ENCODE data around the gene AKR7A2. TPM values are rescaled to one million over a fixed set of nuclear protein-coding genes. Genes with fewer than 3 reads are reported as not detected.

Gene AKR7A2
- total RNA-seq, 1 donor from 2014 or later: 34.1 TPM

GRCh38 chr1:19337289-19337688 lies 25.3 kb upstream of the AKR7A2 start:
- no peaks in the 10 kb centered on the region for H3K9me3 Mint-ChIP-seq (ENCODE audit: unreplicated experiment)
- no peak overlapping the region for H3K27ac Mint-ChIP-seq (ENCODE audit: unreplicated experiment)
- H3K4me1 Mint-ChIP-seq (ENCODE audit: unreplicated experiment): no peaks in the 10 kb centered on the region
- DNase-seq (ENCODE audit: low spot score): no peak
- peaks cover 12% of the 10 kb centered on the region for H3K27me3 Mint-ChIP-seq (ENCODE audit: unreplicated experiment)
- H3K36me3 Mint-ChIP-seq (ENCODE audit: low read depth, unreplicated experiment): peaks cover 3% of the 10 kb centered on the region
- no peak overlapping the region for H3K4me3 Mint-ChIP-seq (ENCODE audit: unreplicated experiment)
- no peak for TF ChIP-seq CTCF (IDR thresholded peaks at IDR 0.05; ENCODE audit: unreplicated experiment)

- H3K4me1 Mint-ChIP-seq (ENCODE audit: unreplicated experiment): no peaks in the 10 kb centered on the region
- H3K4me3 Mint-ChIP-seq (ENCODE audit: unreplicated experiment): no peak overlapping the region
- peaks cover 3% of the 10 kb centered on the region for H3K36me3 Mint-ChIP-seq (ENCODE audit: low read depth, unreplicated experiment)
- no peak for DNase-seq (ENCODE audit: low spot score)
- TF ChIP-seq CTCF (IDR thresholded peaks at IDR 0.05; ENCODE audit: unreplicated experiment): no peak
- H3K9me3 Mint-ChIP-seq (ENCODE audit: unreplicated experiment): no peaks in the 10 kb centered on the region
- H3K27ac Mint-ChIP-seq (ENCODE audit: unreplicated experiment): no peak overlapping the region
- peaks cover 12% of the 10 kb centered on the region for H3K27me3 Mint-ChIP-seq (ENCODE audit: unreplicated experiment)
These were observed 24.6 kb upstream of the AKR7A2 start for GRCh38 chr1:19336543-19336942.

GRCh38 chr1:19333587-19334354 lies 21.8 kb upstream of the AKR7A2 start:
- H3K4me3 Mint-ChIP-seq (ENCODE audit: unreplicated experiment): no peak overlapping the region

GRCh38 chr1:19332832-19333231 lies 20.9 kb upstream of the AKR7A2 start:
- Mint-ChIP-seq H3K36me3 (ENCODE audit: low read depth, unreplicated experiment) (peaks cover 7% of the 10 kb centered on the region), H3K9me3 (ENCODE audit: unreplicated experiment) (no peaks in the 10 kb centered on the region), H3K27ac (ENCODE audit: unreplicated experiment) (no peak overlapping the region), H3K27me3 (ENCODE audit: unreplicated experiment) (peaks cover 10% of the 10 kb centered on the region), H3K4me1 (ENCODE audit: unreplicated experiment) (no peaks in the 10 kb centered on the region), H3K4me3 (ENCODE audit: unreplicated experiment) (no peak overlapping the region)
- no peak for DNase-seq (ENCODE audit: low spot score)
- no peak for TF ChIP-seq CTCF (IDR thresholded peaks at IDR 0.05; ENCODE audit: unreplicated experiment)

More at GRCh38 chr1:19333587-19334354, 21.8 kb upstream of the AKR7A2 start:
- no peak for DNase-seq (ENCODE audit: low spot score)
- H3K9me3 Mint-ChIP-seq (ENCODE audit: unreplicated experiment): no peaks in the 10 kb centered on the region
- H3K27ac Mint-ChIP-seq (ENCODE audit: unreplicated experiment): no peak overlapping the region
- H3K36me3 Mint-ChIP-seq (ENCODE audit: low read depth, unreplicated experiment): peaks cover 4% of the 10 kb centered on the region
- H3K4me1 Mint-ChIP-seq (ENCODE audit: unreplicated experiment): no peaks in the 10 kb centered on the region
- peaks cover 10% of the 10 kb centered on the region for H3K27me3 Mint-ChIP-seq (ENCODE audit: unreplicated experiment)
- TF ChIP-seq CTCF (IDR thresholded peaks at IDR 0.05; ENCODE audit: unreplicated experiment): no peak

- no peak for TF ChIP-seq CTCF (IDR thresholded peaks at IDR 0.05; ENCODE audit: unreplicated experiment)
- H3K36me3 Mint-ChIP-seq (ENCODE audit: low read depth, unreplicated experiment): peaks cover 11% of the 10 kb centered on the region
- peaks cover 10% of the 10 kb centered on the region for H3K27me3 Mint-ChIP-seq (ENCODE audit: unreplicated experiment)
- no peaks in the 10 kb centered on the region for H3K9me3 Mint-ChIP-seq (ENCODE audit: unreplicated experiment)
- no peak for DNase-seq (ENCODE audit: low spot score)
- H3K27ac Mint-ChIP-seq (ENCODE audit: unreplicated experiment): no peak overlapping the region
- no peak overlapping the region for H3K4me3 Mint-ChIP-seq (ENCODE audit: unreplicated experiment)
- no peaks in the 10 kb centered on the region for H3K4me1 Mint-ChIP-seq (ENCODE audit: unreplicated experiment)
These were observed 19.4 kb upstream of the AKR7A2 start for GRCh38 chr1:19331262-19331878.

All from endothelial cell (in vitro differentiated cells).